GM18873 (cell line): Measurements from ENCODE around the gene GUCY2C.

Experiments used
- ATAC-seq: cut with Tn5 transposase; IDR thresholded peaks from one replicate; pipeline ENCODE4 v1.9.1; 2021; ENCODE audit warnings: mild to moderate bottlenecking, moderate library complexity, moderate number of reproducible peaks; ENCODE audit not compliant: unreplicated experiment, low FRiP score

GUCY2C gene

DNA sequence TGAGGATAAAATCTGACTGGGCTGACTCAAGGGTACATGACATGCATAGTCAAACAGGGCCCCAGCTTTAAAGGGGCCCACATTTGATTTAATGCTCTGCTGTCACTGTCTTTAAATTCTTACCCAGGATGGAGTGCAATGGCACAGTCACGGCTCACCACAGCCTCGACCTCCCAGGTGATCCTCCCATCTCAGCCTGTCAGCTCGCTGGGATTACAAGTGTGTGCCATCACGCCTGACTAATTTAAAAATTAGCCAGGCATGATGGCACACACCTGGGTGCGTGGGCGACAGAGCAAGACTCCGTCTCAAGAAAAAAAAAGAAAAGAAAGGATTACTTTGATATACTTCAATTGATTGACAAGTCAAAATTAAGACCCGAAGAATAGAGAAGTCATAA, 119.5 kb downstream of the GUCY2C start:
- ATAC-seq: no peak

DNA sequence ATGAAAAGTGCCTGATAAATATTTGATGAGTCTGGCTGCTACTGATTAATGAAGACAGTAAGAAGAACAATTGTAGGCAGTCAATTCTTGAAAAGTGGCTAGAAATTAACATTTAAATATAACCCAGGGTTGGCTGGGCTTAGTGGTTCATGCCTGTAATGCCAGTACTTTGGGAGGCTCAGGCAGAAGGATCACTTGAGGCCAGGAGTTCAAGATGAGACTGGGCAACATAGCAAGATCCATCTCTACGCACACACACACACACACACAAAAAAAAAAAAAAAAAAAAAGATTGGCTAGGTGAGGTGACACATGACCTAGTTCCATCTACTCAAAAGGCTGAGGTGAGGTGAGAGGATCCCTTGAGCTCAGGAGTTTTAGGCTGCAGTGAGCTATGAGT, 120.8 kb downstream of the GUCY2C start:
- no peak for ATAC-seq

DNA sequence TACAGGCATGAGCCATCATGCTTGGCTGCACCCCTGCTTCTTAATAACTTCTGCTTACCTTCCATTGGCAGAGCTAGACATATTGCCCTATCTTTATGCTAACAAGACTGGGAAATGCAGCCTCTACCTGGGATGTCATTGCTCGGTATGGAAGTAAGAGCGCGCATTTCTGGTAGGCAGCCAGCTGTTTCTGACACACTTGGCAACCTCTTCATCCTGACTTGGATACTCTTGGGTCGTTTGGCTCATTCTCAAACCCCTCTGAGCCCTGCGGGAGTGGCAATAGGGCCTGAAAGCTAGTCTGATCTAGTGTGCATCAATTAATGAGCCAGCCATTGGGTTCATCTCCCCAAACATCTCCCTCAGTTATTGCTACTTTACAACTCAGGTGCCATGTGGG, 123.3 kb downstream of the GUCY2C start:
- no peak for ATAC-seq

DNA sequence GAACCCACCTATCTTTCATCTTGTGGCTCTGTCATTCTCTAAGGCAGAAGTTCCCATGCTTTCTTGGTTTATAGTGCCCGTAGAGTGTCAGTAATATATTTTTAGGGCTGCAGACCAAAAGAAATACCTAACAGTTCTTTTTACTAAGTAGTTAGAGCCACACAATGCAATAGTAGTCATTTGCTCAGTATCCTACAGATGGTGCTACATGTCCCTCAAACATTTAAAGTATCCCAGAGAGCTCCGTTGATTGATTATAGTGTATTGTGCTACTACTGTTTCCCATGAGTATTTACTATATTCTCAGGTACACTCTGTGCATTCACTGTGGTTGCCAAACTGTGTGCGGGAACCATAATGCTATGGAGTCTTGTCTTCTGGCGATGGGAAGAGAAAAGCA, 124.0 kb downstream of the GUCY2C start:
- no peak for ATAC-seq

DNA sequence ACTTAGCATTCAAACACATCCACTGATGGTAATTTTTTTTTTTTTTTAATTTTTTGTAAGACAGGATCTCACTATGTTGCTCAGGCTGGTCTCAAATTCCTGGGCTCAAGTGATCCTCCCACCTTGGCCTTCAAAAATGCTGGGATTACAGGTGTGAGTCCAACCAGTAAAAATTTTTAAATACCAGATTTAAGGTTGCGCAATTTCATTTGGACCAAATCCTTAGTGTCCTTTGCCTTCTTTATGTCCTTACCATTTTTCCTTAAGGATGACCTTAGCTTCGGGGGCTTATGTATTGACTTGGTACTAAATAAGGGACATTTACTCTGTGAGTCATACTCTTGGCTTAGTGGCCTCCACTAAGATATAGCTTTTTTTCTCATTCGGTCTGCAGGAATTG, 124.6 kb downstream of the GUCY2C start:
- no peak for ATAC-seq

DNA sequence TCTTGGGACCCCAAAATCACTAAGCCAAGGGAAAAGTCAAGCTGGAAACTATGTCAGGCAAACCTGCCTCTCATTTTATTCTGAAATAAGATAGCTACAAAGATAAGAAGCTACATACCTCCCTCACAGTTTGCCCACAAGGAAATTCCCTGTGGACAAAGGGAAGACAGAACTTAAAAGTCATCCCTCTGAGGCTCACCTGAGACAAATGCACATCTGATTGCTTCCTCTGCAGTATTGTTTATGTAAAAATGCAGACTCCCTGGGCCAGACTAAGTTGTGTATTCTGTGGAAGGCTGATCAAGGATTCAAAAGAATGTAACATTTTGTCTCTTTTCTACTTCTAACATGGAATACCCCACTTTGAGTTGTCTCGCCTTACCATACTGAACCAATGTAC, 126.2 kb downstream of the GUCY2C start:
- no peak for ATAC-seq

DNA sequence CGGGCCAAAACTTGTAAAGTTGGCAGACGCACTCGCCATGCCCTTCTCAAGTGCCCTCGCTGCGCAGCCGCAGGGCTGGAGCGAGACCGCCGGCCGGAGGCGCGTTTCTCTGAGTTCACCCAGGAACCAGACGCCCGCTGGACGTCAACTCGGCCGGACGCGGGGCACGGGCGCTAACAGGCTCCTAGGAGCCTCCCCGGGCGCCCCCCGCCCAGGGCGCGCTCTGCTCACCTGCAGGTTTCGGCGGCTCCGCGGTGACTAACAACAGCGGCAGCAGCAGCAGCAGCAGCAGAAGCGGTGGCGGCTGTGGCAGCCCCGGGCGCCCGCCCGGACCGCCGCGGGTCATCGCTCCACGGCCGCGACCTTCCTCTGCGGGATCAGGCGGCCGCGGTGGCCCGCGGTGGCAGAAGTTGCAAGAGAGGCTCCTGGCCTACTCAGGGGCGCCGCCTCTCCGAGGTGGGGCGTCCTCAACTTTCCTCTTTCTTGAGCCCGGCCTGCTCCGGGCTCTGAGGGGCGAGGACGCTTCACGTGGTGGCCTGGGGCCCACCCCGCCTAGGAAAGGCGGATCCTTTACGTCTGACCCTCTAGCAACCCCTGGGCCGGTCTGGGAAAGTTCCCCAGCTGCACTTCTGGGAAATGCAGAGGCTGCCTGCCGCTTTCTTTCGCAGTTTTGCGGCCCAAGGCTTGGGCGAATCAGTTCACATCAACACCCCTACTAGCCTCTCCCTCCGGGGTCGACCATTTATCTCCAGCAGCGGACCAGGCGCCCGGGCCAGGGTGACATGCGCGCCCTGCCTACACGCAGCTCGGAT, 128.8 kb downstream of the GUCY2C start, which contains the start of gene PLBD1:
Gene PLBD1 (minus strand): TSS at position 533 of the 812 bp plus-strand sequence. CDS start 187 bp downstream, at position 346.
- ATAC-seq: no peak

DNA sequence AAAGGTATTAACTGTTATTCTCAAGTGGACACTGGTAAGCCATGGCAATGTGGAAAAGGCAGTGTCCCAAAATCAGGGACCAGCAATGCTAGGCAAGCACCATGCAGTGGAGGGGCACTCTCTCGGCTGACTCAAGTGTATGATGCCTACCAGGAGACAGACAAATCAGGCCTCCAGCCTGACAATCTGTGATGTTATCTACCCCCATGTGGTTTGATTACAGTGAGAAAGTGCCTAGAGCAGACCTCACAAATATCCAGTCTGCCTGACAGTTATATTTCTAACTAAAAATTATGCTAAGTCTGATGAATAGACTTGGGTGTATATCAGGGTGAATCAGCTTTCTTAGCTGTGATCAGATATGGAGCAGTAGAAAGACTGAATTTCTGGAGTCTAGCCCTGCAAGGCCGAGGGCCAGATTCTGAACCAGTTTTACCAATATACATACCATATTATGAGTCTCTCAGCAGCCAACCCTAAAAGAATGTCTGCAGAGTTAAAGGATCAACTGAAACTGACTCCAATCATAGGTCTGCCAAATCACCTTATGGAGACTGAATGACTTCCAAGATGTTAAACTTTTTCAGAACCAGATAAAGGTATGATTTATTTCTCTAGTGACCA, 132.0 kb downstream of the GUCY2C start:
- no peak for ATAC-seq

DNA sequence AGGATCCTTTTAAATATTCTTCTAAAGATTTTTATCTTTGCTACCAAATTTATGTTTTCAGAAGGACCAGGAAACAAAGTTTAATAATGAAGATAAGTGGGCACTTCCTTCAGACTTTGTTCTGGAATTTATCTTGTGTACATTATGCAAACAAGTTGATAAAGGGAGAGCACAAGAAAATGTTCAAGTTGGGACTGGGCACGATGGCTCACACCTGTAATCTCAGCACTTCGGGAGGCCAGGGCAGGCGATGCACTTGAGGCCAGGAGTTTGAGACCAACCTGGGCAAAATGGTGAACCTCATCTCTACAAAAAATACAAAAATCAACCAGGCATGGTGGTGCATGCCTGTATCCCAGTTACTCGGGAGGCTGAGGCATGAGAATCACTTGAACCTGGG, 133.4 kb downstream of the GUCY2C start:
- ATAC-seq: no peak
